ENCODE measurements around the gene PRDM16. TPM values are rescaled to one million over a fixed set of nuclear protein-coding genes. Genes with fewer than 3 reads are reported as not detected.

PRDM16 gene
- total and polyA plus RNA-seq, 2 of the 13 experiments (the other 11 are each of a cell fraction or from before 2014, with no cell fraction given), result 0.15 to 0.81 TPM

GRCh38 chr1:3132660-3133059 lies 63.7 kb downstream of the PRDM16 start:
- Histone ChIP-seq H3K4me3 (replicated peaks in 1 of 3; ENCODE audit: insufficient read depth in 1 of 3, low read depth in 2 of 3, low read length in 3 of 3) (no peak overlapping the region), H3K27ac (ENCODE audit: extremely low read length, insufficient read depth, low read length) (no peak overlapping the region), H3K9me3 (ENCODE audit: low read length) (no peaks in the 10 kb centered on the region), H3K9ac (ENCODE audit: insufficient read depth, low read depth, low read length) (no peak overlapping the region), H3K27me3 (ENCODE audit: control insufficient read depth in 1 of 2, insufficient read depth in 2 of 2, low read length in 2 of 2) (peaks cover 0 to 7% of the 10 kb centered on the region in 2 experiments; a peak in 2 of 5 replicates), H2AFZ (ENCODE audit: low read length) (no peak overlapping the region), H3K4me2 (ENCODE audit: low read depth, low read length) (no peak overlapping the region), H3K79me2 (ENCODE audit: insufficient read depth, low read length) (no peaks in the 10 kb centered on the region), H3K4me1 (ENCODE audit: insufficient read depth, low read length) (peaks cover 59% of the 10 kb centered on the region), H3K36me3 (replicated peaks in 1 of 2; ENCODE audit: control insufficient read depth in 1 of 2, insufficient read depth in 2 of 2, low read length in 2 of 2) (no peaks in the 10 kb centered on the region), H4K20me1 (ENCODE audit: insufficient read depth, low read length) (no peaks in the 10 kb centered on the region)
- no peak for FAIRE-seq
- 55% methylated on average over 7 of the region's 12 CpGs for WGBS (ENCODE audit: low lambda C conversion rate)
- in situ Hi-C loops (cut with HindIII; ENCODE audit: extremely low pct_ligation_motif_present, low pct_unique_long_range_greater_than_20kb) (no loop called here), intact Hi-C loops (cut with micrococcal nuclease; ENCODE audit: unreplicated experiment) (no loop called here)
- ATAC-seq, result no peak
- BruUV-seq (replicated peaks), result no TSS peak
- no peak for DNase-seq (ENCODE audit: low spot score)
- CTCF ChIA-PET (ENCODE audit: low intra/inter-chr PET ratio, low total read pairs), result no interaction called here
- POLR2A ChIA-PET, result no interaction called here
- no peak for TF ChIP-seq NCOA5 (CRISPR knock-in tag; IDR thresholded peaks at IDR 0.05)
- no peak for TF ChIP-seq FOXK2 (IDR thresholded peaks at IDR 0.05)
- TF ChIP-seq REL (CRISPR knock-in tag; conservative IDR thresholded peaks at IDR 0.05), result no peak
- no peak for TF ChIP-seq SCMH1 (CRISPR knock-in tag; IDR thresholded peaks at IDR 0.05; ENCODE audit: borderline replicate concordance)
- TF ChIP-seq CBX2 (IDR thresholded peaks at IDR 0.05; ENCODE audit: low read depth, low read length), result no peak
- TF ChIP-seq CBX2 (CRISPR knock-in tag; IDR thresholded peaks at IDR 0.05; ENCODE audit: low read depth), result no peak
- TF ChIP-seq ZNF567 (CRISPR knock-in tag; IDR thresholded peaks at IDR 0.05; ENCODE audit: borderline replicate concordance), result no peak
- TF ChIP-seq AFF4 (CRISPR knock-in tag; IDR thresholded peaks at IDR 0.05), result no peak
